GM23338 (cell line): ENCODE measurements around the gene MAP1LC3B. TPM values are rescaled to one million over a fixed set of nuclear protein-coding genes. Genes with fewer than 3 reads are reported as not detected.

Source experiments
- CREB1 ChIP-seq: fragments of 250-450 bp; sonication (Bioruptor Pico); IDR thresholded peaks from 2 replicates; pipeline ENCODE4 v1.5.0; 2020; ENCODE audit warnings: low read depth, mild to moderate bottlenecking, moderate library complexity
- JUNB ChIP-seq: IDR thresholded peaks from one replicate; pipeline ENCODE4 v1.6.1; 2016; ENCODE audit warnings: antibody characterized with exemption; ENCODE audit not compliant: unreplicated experiment
- NANOG ChIP-seq: IDR thresholded peaks from 2 replicates; pipeline ENCODE4 v1.6.1; 2016; ENCODE audit warnings: antibody characterized with exemption, borderline replicate concordance
- POLR2AphosphoS5 ChIP-seq: IDR thresholded peaks from 2 replicates; pipeline ENCODE4 v1.6.1; 2016; ENCODE audit warnings: antibody characterized with exemption, low read depth
- STAT1 ChIP-seq: IDR thresholded peaks from one replicate; pipeline ENCODE4 v1.6.1; 2016; ENCODE audit warnings: antibody characterized with exemption; ENCODE audit not compliant: unreplicated experiment
- polyA plus RNA-seq: library from polyadenylated mRNA; unstranded; fragments of >200 nt; fragmentation: Nextera tagmentation; extraction: Ambion mirVana; gene quantifications from 2 replicates; pipeline ENCODE4 v1.2.1, GENCODE V29; 2016
- total RNA-seq: library from RNA; depleted of rRNA; stranded (reverse); fragments of >200 nt; shearing (Covaris generic); gene quantifications from 2 replicates; pipeline ENCODE4 v1.2.3, GENCODE V29; 2014
- TF ChIP-seq, protein P1 (sequence below): fragments of 250-450 bp; sonication (Bioruptor Pico); IDR thresholded peaks from 2 replicates; pipeline ENCODE4 v1.5.0; 2020; ENCODE audit warnings: mild to moderate bottlenecking, moderate library complexity
- TF ChIP-seq, protein P2 (sequence below): IDR thresholded peaks from 2 replicates; pipeline ENCODE4 v1.6.1; 2016; ENCODE audit warnings: antibody characterized with exemption
- TF ChIP-seq, protein P3 (sequence below), 2 experiments: fragments of 200-600 bp in 1 of 2; sonication (generic) in 1 of 2; conservative IDR thresholded peaks; 2 replicates each; pipeline versions ENCODE4 v1.5.1 to v1.6.1; 2016 to 2017; ENCODE audit warnings: antibody characterized with exemption in 2 of 2, low read depth in 2 of 2, mild to moderate bottlenecking in 2 of 2, moderate library complexity in 1 of 2

Gene MAP1LC3B
- total and polyA plus RNA-seq, 2 experiments from 2014 or later, result 35.9 to 80.2 TPM

DNA sequence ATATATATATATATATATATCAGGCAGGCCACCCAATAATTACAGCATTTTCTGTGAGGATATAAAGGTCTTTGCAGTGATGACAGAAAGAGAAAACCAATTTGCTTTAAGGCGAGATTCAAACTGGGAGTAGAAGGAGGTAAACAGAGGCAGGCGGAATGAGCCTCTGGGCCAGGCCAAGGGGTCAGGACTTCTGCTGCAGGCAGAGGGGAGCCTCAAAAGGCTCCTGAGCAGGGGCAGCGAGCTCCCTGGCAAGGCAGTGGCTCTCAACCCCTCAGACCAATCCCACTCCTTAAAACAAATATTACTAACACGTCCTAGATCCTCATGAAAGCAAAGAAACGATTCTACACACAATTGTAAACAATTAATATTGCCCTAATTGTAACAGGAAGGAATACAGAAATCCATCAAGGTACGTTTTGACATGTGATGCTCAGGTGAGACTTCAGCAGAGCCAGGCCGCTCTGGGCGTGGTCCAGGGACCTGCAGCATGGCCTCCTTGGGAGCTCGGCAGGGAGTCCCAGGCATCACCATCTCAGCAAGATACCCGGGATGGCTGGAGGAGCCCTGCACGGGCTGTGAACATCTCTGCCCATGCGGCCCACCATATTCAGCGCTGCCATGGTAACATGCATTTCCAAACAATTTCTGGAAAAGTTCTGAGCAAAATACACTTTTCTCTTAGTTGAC, 27.0 kb upstream of the MAP1LC3B start (continued):
- TF ChIP-seq, protein P1, sequence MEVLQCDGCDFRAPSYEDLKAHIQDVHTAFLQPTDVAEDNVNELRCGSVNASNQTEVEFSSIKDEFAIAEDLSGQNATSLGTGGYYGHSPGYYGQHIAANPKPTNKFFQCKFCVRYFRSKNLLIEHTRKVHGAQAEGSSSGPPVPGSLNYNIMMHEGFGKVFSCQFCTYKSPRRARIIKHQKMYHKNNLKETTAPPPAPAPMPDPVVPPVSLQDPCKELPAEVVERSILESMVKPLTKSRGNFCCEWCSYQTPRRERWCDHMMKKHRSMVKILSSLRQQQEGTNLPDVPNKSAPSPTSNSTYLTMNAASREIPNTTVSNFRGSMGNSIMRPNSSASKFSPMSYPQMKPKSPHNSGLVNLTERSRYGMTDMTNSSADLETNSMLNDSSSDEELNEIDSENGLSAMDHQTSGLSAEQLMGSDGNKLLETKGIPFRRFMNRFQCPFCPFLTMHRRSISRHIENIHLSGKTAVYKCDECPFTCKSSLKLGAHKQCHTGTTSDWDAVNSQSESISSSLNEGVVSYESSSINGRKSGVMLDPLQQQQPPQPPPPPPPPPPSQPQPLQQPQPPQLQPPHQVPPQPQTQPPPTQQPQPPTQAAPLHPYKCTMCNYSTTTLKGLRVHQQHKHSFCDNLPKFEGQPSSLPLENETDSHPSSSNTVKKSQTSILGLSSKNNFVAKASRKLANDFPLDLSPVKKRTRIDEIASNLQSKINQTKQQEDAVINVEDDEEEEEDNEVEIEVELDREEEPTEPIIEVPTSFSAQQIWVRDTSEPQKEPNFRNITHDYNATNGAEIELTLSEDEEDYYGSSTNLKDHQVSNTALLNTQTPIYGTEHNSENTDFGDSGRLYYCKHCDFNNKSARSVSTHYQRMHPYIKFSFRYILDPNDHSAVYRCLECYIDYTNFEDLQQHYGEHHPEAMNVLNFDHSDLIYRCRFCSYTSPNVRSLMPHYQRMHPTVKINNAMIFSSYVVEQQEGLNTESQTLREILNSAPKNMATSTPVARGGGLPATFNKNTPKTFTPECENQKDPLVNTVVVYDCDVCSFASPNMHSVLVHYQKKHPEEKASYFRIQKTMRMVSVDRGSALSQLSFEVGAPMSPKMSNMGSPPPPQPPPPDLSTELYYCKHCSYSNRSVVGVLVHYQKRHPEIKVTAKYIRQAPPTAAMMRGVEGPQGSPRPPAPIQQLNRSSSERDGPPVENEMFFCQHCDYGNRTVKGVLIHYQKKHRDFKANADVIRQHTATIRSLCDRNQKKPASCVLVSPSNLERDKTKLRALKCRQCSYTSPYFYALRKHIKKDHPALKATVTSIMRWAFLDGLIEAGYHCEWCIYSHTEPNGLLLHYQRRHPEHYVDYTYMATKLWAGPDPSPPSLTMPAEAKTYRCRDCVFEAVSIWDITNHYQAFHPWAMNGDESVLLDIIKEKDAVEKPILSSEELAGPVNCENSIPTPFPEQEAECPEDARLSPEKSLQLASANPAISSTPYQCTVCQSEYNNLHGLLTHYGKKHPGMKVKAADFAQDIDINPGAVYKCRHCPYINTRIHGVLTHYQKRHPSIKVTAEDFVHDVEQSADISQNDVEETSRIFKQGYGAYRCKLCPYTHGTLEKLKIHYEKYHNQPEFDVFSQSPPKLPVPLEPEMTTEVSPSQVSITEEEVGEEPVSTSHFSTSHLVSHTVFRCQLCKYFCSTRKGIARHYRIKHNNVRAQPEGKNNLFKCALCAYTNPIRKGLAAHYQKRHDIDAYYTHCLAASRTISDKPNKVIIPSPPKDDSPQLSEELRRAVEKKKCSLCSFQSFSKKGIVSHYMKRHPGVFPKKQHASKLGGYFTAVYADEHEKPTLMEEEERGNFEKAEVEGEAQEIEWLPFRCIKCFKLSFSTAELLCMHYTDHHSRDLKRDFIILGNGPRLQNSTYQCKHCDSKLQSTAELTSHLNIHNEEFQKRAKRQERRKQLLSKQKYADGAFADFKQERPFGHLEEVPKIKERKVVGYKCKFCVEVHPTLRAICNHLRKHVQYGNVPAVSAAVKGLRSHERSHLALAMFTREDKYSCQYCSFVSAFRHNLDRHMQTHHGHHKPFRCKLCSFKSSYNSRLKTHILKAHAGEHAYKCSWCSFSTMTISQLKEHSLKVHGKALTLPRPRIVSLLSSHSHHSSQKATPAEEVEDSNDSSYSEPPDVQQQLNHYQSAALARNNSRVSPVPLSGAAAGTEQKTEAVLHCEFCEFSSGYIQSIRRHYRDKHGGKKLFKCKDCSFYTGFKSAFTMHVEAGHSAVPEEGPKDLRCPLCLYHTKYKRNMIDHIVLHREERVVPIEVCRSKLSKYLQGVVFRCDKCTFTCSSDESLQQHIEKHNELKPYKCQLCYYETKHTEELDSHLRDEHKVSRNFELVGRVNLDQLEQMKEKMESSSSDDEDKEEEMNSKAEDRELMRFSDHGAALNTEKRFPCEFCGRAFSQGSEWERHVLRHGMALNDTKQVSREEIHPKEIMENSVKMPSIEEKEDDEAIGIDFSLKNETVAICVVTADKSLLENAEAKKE, result no peak
- TF ChIP-seq, protein P2, sequence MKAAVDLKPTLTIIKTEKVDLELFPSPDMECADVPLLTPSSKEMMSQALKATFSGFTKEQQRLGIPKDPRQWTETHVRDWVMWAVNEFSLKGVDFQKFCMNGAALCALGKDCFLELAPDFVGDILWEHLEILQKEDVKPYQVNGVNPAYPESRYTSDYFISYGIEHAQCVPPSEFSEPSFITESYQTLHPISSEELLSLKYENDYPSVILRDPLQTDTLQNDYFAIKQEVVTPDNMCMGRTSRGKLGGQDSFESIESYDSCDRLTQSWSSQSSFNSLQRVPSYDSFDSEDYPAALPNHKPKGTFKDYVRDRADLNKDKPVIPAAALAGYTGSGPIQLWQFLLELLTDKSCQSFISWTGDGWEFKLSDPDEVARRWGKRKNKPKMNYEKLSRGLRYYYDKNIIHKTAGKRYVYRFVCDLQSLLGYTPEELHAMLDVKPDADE, result no peak
- TF ChIP-seq, protein P3, sequence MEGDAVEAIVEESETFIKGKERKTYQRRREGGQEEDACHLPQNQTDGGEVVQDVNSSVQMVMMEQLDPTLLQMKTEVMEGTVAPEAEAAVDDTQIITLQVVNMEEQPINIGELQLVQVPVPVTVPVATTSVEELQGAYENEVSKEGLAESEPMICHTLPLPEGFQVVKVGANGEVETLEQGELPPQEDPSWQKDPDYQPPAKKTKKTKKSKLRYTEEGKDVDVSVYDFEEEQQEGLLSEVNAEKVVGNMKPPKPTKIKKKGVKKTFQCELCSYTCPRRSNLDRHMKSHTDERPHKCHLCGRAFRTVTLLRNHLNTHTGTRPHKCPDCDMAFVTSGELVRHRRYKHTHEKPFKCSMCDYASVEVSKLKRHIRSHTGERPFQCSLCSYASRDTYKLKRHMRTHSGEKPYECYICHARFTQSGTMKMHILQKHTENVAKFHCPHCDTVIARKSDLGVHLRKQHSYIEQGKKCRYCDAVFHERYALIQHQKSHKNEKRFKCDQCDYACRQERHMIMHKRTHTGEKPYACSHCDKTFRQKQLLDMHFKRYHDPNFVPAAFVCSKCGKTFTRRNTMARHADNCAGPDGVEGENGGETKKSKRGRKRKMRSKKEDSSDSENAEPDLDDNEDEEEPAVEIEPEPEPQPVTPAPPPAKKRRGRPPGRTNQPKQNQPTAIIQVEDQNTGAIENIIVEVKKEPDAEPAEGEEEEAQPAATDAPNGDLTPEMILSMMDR (conservative IDR thresholded peaks at IDR 0.05; ENCODE audit: low read depth in 2 of 2), result no peak
- TF ChIP-seq POLR2AphosphoS5 (no peak), CREB1 (CRISPR knock-in tag) (no peak), JUNB (no peak), NANOG (no peak), STAT1 (no peak)
